Dedifferentiated amniotic fluid mesenchymal stem cell (primary cell): ENCODE results near the gene UMPS.
"Not testable (repeated sequence)": the region's sequence is repeated elsewhere in the genome, so short reads cannot be mapped to it uniquely, and the experiment has no call there.

Experiments used
- DNase-seq: peaks from one replicate; pipeline ENCODE4 v3.0.0-alpha.2; 2016; ENCODE audit errors: extremely low spot score

Gene UMPS

GRCh38 chr3:124779751-124780191 is 49.5 kb downstream of the UMPS start:
- no peak for DNase-seq

- DNase-seq = peak; percentile 94
Measured at GRCh38 chr3:124780356-124780755, 50.1 kb downstream of the UMPS start.

- no peak for DNase-seq
Measured at GRCh38 chr3:124780761-124781475, 50.7 kb downstream of the UMPS start.

- no peak for DNase-seq
Measured at GRCh38 chr3:124781476-124782376, 51.5 kb downstream of the UMPS start.

- DNase-seq = not testable (repeated sequence)
Measured at GRCh38 chr3:124782377-124782712, 52.1 kb downstream of the UMPS start.

GRCh38 chr3:124783696-124784095 is 53.4 kb downstream of the UMPS start:
- no peak for DNase-seq

- DNase-seq = no peak
Measured at GRCh38 chr3:124784686-124785382, 54.6 kb downstream of the UMPS start.

- no peak for DNase-seq
Measured at GRCh38 chr3:124785973-124786372, 55.7 kb downstream of the UMPS start.

- peak; percentile 30 for DNase-seq
Measured at GRCh38 chr3:124786511-124787241, 56.4 kb downstream of the UMPS start.

- DNase-seq = no peak
Measured at GRCh38 chr3:124787476-124788195, 57.4 kb downstream of the UMPS start.

- DNase-seq = no peak
Measured at GRCh38 chr3:124788254-124788745, 58.0 kb downstream of the UMPS start.

GRCh38 chr3:124789103-124789502 is 58.9 kb downstream of the UMPS start:
- not testable (repeated sequence) for DNase-seq

- peak; percentile 58 for DNase-seq
Measured at GRCh38 chr3:124791142-124791541, 60.9 kb downstream of the UMPS start.

- DNase-seq = peak; percentile 93
Measured at GRCh38 chr3:124791639-124792151, 61.4 kb downstream of the UMPS start.

- no peak for DNase-seq
Measured at GRCh38 chr3:124792341-124793040, 62.2 kb downstream of the UMPS start.

- no peak for DNase-seq
Measured at GRCh38 chr3:124793054-124793739, 62.9 kb downstream of the UMPS start.

- DNase-seq = no peak
Measured at GRCh38 chr3:124796477-124796876, 66.2 kb downstream of the UMPS start.

GRCh38 chr3:124797426-124797945 is 67.2 kb downstream of the UMPS start:
- no peak for DNase-seq
